ENCODE measurements around the gene FAXDC2.

GRCh38 chr5:154858972-154859871 lies 8.8 kb upstream of the FAXDC2 start:
- TF ChIP-seq CTCF (optimal IDR thresholded peaks at IDR 0.05 in 1 of 3, IDR thresholded peaks at IDR 0.05 in 1 of 3, conservative IDR thresholded peaks at IDR 0.05 in 1 of 3; ENCODE audit: extremely low read depth in 1 of 3, insufficient read depth in 2 of 3, low read length in 3 of 3) (no peak), EZH2 (IDR thresholded peaks at IDR 0.05; ENCODE audit: low read length) (no peak)
